GM06990 (cell line): Measurements from ENCODE around the gene PCDHGA4.
"Not testable (repeated sequence)": the region's sequence is repeated elsewhere in the genome, so short reads cannot be mapped to it uniquely, and the experiment has no call there.

ENCODE experiments used
- DNase-seq: peaks from one replicate; pipeline ENCODE4 v3.0.0-alpha.2; 2011; ENCODE audit not compliant: insufficient read length; ENCODE audit errors: extremely low read depth
- H3K27me3 ChIP-seq: replicated peaks from 2 replicates; pipeline ENCODE4 v1.6.0; 2011; ENCODE audit warnings: low read length; ENCODE audit not compliant: control insufficient read depth, insufficient read depth
- H3K36me3 ChIP-seq: 2 replicates; pipeline ENCODE4 v1.5.1; 2011; ENCODE audit warnings: low read length; ENCODE audit not compliant: control insufficient read depth, insufficient read depth
- H3K4me3 ChIP-seq: replicated peaks from 2 replicates; pipeline ENCODE4 v1.5.1; 2011; ENCODE audit warnings: low read depth, mild to moderate bottlenecking, control low read depth, low read length
- TF ChIP-seq, protein P1 (sequence below): IDR thresholded peaks from 2 replicates; pipeline ENCODE4 v1.5.1; 2011; ENCODE audit warnings: low read length, control low read depth, mild to moderate bottlenecking, inconsistent platforms; ENCODE audit not compliant: insufficient read depth, poor library complexity, severe bottlenecking

PCDHGA4 gene

DNA sequence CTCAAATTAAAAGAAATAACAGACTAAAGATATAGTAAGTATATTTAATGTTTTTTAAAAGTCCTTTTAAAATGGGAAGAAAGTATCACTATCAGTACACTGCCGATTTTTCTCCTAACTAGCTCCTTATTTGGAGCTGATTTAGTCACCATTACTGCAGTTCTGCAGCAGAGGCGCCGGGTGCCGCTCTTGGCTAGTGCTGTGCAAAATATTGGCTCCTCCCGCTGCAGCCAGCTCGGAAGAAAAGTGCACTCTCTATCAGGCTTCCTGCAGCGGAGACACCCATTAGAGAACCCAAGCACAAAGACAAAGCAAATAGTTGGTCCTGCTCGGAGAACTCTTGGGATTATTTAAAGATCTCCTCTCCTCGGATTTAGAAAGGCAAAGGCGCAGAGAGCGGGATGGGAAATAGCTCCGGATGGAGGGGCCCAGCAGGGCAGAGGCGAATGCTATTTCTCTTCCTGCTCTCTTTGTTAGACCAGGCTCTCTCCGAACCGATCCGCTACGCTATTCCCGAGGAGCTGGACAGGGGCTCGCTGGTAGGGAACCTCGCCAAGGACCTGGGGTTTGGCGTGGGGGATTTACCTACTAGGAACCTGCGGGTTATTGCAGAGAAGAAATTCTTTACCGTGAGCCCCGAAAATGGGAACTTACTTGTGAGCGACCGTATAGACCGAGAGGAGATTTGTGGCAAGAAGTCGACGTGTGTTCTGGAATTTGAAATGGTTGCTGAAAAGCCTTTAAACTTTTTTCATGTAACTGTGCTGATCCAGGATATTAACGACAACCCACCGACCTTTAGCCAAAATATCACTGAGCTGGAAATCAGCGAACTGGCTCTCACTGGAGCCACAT lies 15.4 kb downstream of the PCDHGA4 start, which contains the start of gene PCDHGB3:
Gene PCDHGB3 (plus strand): TSS at position 249 of the 855 bp plus-strand sequence. CDS start 153 bp downstream, at position 402.
- peak within 1 kb of the TSS; percentile 64 for H3K4me3 ChIP-seq
- DNase-seq: peak; percentile 37
- no peaks in the 10 kb centered on the region for H3K27me3 ChIP-seq
- H3K36me3 ChIP-seq: no peaks in the 10 kb centered on the region
- TF ChIP-seq, protein P1, sequence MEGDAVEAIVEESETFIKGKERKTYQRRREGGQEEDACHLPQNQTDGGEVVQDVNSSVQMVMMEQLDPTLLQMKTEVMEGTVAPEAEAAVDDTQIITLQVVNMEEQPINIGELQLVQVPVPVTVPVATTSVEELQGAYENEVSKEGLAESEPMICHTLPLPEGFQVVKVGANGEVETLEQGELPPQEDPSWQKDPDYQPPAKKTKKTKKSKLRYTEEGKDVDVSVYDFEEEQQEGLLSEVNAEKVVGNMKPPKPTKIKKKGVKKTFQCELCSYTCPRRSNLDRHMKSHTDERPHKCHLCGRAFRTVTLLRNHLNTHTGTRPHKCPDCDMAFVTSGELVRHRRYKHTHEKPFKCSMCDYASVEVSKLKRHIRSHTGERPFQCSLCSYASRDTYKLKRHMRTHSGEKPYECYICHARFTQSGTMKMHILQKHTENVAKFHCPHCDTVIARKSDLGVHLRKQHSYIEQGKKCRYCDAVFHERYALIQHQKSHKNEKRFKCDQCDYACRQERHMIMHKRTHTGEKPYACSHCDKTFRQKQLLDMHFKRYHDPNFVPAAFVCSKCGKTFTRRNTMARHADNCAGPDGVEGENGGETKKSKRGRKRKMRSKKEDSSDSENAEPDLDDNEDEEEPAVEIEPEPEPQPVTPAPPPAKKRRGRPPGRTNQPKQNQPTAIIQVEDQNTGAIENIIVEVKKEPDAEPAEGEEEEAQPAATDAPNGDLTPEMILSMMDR: peak; percentile 78

DNA sequence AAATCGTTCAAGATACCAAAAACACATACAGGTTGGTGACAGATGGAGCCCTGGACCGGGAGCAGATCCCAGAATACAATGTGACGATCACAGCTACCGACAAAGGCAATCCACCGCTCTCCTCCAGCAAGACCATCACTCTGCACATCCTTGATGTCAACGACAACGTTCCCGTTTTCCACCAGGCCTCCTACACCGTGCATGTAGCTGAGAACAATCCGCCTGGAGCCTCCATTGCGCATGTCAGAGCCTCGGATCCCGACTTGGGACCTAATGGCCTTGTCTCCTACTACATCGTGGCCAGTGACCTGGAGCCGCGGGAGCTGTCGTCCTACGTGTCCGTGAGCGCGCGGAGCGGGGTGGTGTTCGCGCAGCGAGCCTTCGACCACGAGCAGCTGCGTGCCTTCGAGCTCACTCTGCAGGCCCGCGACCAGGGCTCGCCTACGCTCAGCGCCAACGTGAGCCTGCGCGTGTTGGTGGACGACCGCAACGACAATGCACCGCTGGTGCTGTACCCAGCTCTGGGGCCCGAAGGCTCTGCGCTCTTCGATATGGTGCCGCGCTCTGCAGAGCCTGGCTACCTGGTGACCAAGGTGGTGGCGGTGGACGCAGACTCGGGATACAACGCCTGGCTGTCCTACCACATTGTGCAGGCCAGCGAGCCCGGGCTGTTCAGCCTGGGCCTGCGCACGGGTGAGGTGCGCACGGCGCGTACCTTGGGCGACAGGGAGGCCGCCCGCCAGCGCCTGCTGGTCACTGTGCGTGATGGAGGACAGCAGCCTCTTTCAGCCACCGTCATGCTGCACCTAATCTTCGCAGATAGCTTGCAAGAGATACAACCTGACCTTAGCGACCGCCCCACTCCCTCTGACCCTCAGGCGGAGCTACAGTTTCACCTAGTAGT lies 17.0 kb downstream of the PCDHGA4 start:
- no peaks in the 10 kb centered on the region for H3K36me3 ChIP-seq
- no peaks in the 10 kb centered on the region for H3K27me3 ChIP-seq
- DNase-seq: no peak
- no peak overlapping the region for H3K4me3 ChIP-seq
- TF ChIP-seq, protein P1: no peak

DNA sequence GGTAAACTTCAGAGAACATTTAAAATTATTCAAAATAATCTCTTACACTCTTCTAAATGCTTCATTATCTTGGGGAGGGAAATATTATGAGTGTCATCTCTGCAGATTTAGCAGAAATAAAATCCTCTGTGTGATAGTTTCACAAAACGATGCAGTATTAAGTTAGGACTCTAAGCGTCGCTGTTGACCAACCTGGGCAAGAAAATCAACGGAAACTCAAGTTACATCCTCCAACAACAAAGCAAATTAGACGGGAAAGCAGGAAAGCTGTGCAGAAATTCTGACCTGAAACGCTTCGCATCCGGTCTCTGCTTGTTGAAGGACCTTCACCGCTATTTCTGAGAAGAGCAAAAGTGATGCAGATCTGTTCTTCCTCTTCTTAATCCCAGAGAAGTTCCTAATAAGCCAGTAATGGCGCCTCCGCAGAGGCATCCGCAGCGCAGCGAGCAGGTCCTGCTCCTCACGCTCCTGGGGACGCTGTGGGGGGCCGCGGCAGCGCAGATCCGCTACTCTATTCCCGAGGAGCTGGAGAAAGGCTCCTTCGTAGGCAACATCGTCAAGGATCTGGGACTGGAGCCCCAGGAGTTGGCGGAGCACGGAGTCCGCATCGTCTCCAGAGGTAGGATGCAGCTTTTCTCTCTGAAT lies 19.0 kb downstream of the PCDHGA4 start, which contains the start of gene PCDHGA6:
Gene PCDHGA6 (plus strand): TSS at position 219 of the 645 bp plus-strand sequence. CDS start 193 bp downstream, at position 412.
- TF ChIP-seq, protein P1: no peak
- Histone ChIP-seq H3K36me3 (no peaks in the 10 kb centered on the region), H3K4me3 (no peak within 1 kb of the TSS), H3K27me3 (no peaks in the 10 kb centered on the region)
- no peak for DNase-seq

DNA sequence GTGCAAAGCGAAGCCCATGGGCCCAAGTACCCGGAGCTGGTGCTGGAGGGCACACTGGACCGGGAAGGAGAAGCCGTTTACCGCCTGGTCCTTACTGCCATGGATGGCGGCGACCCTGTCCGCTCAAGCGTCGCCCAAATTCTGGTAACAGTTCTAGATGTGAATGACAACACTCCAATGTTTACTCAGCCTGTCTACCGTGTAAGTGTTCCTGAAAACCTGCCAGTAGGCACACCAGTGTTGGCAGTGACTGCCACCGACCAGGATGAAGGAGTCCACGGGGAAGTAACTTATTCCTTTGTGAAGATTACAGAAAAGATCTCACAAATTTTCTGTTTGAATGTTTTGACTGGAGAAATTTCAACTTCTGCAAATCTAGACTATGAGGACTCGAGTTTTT lies 19.8 kb downstream of the PCDHGA4 start:
- no peaks in the 10 kb centered on the region for H3K27me3 ChIP-seq
- H3K4me3 ChIP-seq: no peak overlapping the region
- TF ChIP-seq, protein P1: no peak
- H3K36me3 ChIP-seq: no peaks in the 10 kb centered on the region
- no peak for DNase-seq

DNA sequence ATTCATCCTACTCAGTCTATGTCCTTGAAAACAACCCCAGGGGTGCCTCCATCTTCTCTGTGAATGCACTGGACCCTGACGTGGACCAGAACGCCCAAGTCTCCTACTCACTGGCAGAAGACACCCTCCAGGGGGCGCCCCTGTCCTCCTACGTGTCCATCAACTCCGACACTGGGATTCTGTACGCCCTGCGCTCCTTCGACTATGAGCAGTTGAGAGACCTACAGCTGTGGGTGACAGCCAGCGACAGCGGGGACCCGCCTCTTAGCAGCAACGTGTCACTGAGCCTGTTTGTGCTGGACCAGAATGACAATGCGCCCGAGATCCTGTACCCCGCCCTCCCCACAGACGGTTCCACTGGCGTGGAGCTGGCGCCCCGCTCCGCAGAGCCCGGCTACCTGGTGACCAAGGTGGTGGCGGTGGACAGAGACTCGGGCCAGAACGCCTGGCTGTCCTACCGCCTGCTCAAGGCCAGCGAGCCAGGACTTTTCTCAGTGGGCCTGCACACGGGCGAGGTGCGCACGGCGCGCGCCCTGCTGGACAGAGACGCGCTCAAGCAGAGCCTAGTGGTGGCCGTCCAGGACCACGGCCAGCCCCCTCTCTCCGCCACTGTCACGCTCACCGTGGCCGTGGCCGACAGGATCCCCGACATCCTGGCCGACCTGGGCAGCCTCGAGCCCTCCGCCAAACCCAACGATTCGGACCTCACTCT lies 20.8 kb downstream of the PCDHGA4 start:
- H3K27me3 ChIP-seq, H3K36me3 ChIP-seq, DNase-seq, H3K4me3 ChIP-seq: not testable (repeated sequence)
